Measurements from ENCODE around the gene BABAM2. TPM values are rescaled to one million over a fixed set of nuclear protein-coding genes. Genes with fewer than 3 reads are reported as not detected.
A peak's percentile ranks its signal among the peaks of the same experiment; 100 is the strongest.

Gene BABAM2
- total RNA-seq, 2 donors from 2014 or later, result 36.4 to 40.9 TPM

- 73 to 76% methylated on average over 2 to 5 of the region's 5 CpGs for WGBS, 2 experiments (ENCODE audit: insufficient coverage in 1 of 2, insufficient read length in 1 of 2)
- Mint-ChIP-seq H3K4me3 (no peak overlapping the region), H3K36me3 (ENCODE audit: low read depth) (peaks cover 2% of the 10 kb centered on the region), H3K9me3 (no peaks in the 10 kb centered on the region), H3K27me3 (ENCODE audit: insufficient read depth) (no peaks in the 10 kb centered on the region), H3K27ac (no peak overlapping the region), H3K4me1 (peaks cover 15% of the 10 kb centered on the region)
- Histone ChIP-seq H3K4me3 (ENCODE audit: low read length) (no peak overlapping the region), H3K4me1 (ENCODE audit: control insufficient read depth, insufficient read depth, low read length) (no peaks in the 10 kb centered on the region), H3K36me3 (ENCODE audit: control insufficient read depth, insufficient read depth, low read length) (no peaks in the 10 kb centered on the region), H3K9ac (ENCODE audit: extremely low read depth, low read length, poor library complexity, severe bottlenecking) (no peak overlapping the region), H3K27me3 (ENCODE audit: control insufficient read depth, insufficient read depth, low read length, poor library complexity, severe bottlenecking) (no peaks in the 10 kb centered on the region), H3K27ac (ENCODE audit: low read depth, low read length) (no peak overlapping the region), H3K9me3 (ENCODE audit: control insufficient read depth, low read length) (no peaks in the 10 kb centered on the region)
- DNase-seq, result no peak
- TF ChIP-seq, protein P1, sequence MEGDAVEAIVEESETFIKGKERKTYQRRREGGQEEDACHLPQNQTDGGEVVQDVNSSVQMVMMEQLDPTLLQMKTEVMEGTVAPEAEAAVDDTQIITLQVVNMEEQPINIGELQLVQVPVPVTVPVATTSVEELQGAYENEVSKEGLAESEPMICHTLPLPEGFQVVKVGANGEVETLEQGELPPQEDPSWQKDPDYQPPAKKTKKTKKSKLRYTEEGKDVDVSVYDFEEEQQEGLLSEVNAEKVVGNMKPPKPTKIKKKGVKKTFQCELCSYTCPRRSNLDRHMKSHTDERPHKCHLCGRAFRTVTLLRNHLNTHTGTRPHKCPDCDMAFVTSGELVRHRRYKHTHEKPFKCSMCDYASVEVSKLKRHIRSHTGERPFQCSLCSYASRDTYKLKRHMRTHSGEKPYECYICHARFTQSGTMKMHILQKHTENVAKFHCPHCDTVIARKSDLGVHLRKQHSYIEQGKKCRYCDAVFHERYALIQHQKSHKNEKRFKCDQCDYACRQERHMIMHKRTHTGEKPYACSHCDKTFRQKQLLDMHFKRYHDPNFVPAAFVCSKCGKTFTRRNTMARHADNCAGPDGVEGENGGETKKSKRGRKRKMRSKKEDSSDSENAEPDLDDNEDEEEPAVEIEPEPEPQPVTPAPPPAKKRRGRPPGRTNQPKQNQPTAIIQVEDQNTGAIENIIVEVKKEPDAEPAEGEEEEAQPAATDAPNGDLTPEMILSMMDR (conservative IDR thresholded peaks at IDR 0.05), result no peak
These were observed 373.2 kb downstream of the BABAM2 start for GRCh38 chr2:28263690-28264089.

DNA sequence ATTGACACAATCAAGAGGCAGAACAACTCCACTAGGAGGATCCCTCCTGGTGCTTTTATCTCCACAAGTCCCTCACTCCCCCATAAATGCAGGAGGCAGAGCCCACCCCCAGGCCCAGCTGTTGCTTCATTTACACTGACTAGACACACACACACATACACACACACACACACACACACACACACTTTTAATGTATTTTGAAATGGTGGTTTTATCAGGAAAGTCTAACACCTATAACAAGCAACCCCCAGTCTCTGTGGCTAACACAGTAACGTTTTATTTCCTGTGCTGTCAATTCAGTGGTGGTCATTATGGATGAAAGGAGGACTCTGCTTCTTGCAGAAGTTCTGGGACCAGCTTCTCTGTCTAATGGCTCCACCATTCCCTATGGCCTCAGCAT is 376.8 kb downstream of the BABAM2 start:
- H3K9me3 ChIP-seq (ENCODE audit: control insufficient read depth, low read length), result no peaks in the 10 kb centered on the region
- peaks cover 41% of the 10 kb centered on the region for H3K4me1 Mint-ChIP-seq
- H3K4me3 Mint-ChIP-seq, result no peak overlapping the region
- H3K9me3 Mint-ChIP-seq, result no peaks in the 10 kb centered on the region
- peaks cover 10% of the 10 kb centered on the region for H3K4me1 ChIP-seq (ENCODE audit: control insufficient read depth, insufficient read depth, low read length)
- 60% methylated on average over 1 of the region's 1 CpG; no CpG with 5 or more reads in 1 of the 2 experiments for WGBS, 2 experiments (ENCODE audit: insufficient coverage in 1 of 2, insufficient read length in 1 of 2)
- H3K36me3 ChIP-seq (ENCODE audit: control insufficient read depth, insufficient read depth, low read length), result no peaks in the 10 kb centered on the region
- no peak for DNase-seq
- H3K27ac Mint-ChIP-seq, result no peak overlapping the region
- TF ChIP-seq, protein P1 (conservative IDR thresholded peaks at IDR 0.05), result no peak
- H3K36me3 Mint-ChIP-seq (ENCODE audit: low read depth), result no peaks in the 10 kb centered on the region
- H3K4me3 ChIP-seq (ENCODE audit: low read length), result no peak overlapping the region
- H3K27me3 Mint-ChIP-seq (ENCODE audit: insufficient read depth), result no peaks in the 10 kb centered on the region
- no peak overlapping the region for H3K27ac ChIP-seq (ENCODE audit: low read depth, low read length)
- no peak overlapping the region for H3K9ac ChIP-seq (ENCODE audit: extremely low read depth, low read length, poor library complexity, severe bottlenecking)
- H3K27me3 ChIP-seq (ENCODE audit: control insufficient read depth, insufficient read depth, low read length, poor library complexity, severe bottlenecking), result no peaks in the 10 kb centered on the region

DNA sequence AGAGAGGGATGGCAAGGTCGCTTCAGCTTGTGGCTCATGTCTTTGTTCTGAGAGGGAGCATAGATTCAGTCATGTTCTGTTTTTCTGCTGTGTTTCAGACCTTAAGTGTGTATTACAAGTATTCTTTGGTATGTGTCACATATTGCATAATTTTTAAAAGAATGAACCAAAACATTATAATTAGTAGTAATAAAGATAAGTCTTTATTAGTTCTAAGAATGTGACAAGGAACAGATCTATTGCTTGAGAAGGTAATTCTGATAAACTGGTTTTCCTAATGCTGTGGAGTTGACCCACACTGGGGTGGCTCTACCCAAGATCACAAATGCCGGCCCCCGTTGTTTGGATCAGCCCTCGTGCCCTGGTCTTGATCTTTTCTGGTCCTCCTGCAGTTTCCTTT is 377.9 kb downstream of the BABAM2 start:
- H3K36me3 ChIP-seq (ENCODE audit: control insufficient read depth, insufficient read depth, low read length), result no peaks in the 10 kb centered on the region
- Mint-ChIP-seq H3K9me3 (no peaks in the 10 kb centered on the region), H3K27me3 (ENCODE audit: insufficient read depth) (no peaks in the 10 kb centered on the region), H3K27ac (peak overlapping the region; percentile 90), H3K4me1 (peaks cover 45% of the 10 kb centered on the region), H3K4me3 (no peak overlapping the region), H3K36me3 (ENCODE audit: low read depth) (no peaks in the 10 kb centered on the region)
- DNase-seq, result no peak
- no peak overlapping the region for H3K9ac ChIP-seq (ENCODE audit: extremely low read depth, low read length, poor library complexity, severe bottlenecking)
- H3K4me1 ChIP-seq (ENCODE audit: control insufficient read depth, insufficient read depth, low read length), result peaks cover 10% of the 10 kb centered on the region
- H3K4me3 ChIP-seq (ENCODE audit: low read length), result no peak overlapping the region
- no peaks in the 10 kb centered on the region for H3K9me3 ChIP-seq (ENCODE audit: control insufficient read depth, low read length)
- 93 to 100% methylated on average over 3 to 4 of the region's 4 CpGs for WGBS, 2 experiments (ENCODE audit: insufficient coverage in 1 of 2, insufficient read length in 1 of 2)
- H3K27me3 ChIP-seq (ENCODE audit: control insufficient read depth, insufficient read depth, low read length, poor library complexity, severe bottlenecking), result no peaks in the 10 kb centered on the region
- TF ChIP-seq, protein P1 (conservative IDR thresholded peaks at IDR 0.05), result no peak
- no peak overlapping the region for H3K27ac ChIP-seq (ENCODE audit: low read depth, low read length)

Data from endodermal cell (in vitro differentiated cells).